Activated effector memory CD4-positive, alpha-beta T cell treated with anti-CD3 and anti-CD28 coated beads, Interleukin-2, amount 50 U/mL, for 16 hours (primary cell): ENCODE measurements around the gene PRR14.
"Not testable (repeated sequence)": the region's sequence is repeated elsewhere in the genome, so short reads cannot be mapped to it uniquely, and the experiment has no call there.

Experiments used
- DNase-seq: peaks from one replicate; pipeline ENCODE4 v3.0.0-alpha.2; 2020

PRR14 gene

DNA sequence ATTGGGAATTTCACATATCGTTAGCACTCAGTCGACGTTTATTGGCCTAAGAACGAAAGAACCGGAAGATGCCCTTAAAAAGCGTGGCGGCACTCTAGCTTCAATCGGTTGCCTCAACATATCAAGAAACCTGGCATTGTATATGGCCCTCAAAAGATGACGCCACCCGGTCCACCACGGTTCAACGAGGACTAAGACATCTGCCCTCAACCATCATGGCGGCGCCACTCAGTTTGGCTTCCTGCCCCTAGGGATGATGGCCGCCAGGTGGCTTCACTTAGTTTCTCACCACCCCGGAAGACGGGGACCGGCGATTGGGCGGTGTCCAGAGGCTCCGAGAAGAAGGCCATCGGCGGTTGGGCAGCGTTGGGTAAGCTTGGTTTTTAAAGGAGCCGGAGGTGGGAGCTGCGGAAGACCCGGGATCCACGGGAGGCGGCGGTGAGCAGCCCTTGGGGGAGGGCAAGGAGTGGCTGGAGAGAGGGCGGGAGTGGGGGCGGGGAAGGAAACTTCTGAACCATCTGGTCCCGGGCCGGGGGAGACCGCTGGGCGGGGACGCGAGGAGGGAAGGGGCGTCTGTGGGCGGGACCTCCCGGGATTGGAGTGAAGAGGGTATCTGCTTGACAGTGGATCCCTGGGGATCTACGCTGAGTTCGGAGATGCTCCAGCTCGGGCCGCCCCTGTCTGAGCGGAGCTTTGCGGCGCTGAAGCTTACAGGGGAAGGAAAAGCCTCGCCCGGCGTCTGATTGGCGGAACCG, at the start of gene PRR14:
PRR14 (plus strand) TSS at position 592 of the 755 bp plus-strand sequence. CDS start 686 bp downstream, outside the sequence.
- DNase-seq, result peak; percentile 100

DNA sequence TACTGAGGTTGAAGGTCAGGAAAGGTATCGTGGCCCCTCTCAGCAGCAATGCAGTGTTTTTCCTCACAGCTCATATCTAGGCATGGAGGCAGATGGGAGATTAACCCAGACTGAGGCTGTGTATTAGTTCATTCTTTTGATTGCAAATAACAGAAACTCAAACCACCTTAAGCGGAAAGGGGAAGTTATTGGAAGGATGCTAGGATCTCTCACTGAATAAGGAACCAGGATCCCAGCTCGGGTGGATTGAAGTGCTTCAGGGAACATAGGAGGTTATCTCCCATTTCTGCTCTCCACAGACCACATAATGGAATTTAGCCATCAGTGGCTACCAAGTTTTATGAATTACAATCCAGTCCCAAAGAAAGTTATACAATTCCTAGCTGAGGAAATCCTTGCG, 48.8 kb upstream of the PRR14 start:
- DNase-seq, result no peak

DNA sequence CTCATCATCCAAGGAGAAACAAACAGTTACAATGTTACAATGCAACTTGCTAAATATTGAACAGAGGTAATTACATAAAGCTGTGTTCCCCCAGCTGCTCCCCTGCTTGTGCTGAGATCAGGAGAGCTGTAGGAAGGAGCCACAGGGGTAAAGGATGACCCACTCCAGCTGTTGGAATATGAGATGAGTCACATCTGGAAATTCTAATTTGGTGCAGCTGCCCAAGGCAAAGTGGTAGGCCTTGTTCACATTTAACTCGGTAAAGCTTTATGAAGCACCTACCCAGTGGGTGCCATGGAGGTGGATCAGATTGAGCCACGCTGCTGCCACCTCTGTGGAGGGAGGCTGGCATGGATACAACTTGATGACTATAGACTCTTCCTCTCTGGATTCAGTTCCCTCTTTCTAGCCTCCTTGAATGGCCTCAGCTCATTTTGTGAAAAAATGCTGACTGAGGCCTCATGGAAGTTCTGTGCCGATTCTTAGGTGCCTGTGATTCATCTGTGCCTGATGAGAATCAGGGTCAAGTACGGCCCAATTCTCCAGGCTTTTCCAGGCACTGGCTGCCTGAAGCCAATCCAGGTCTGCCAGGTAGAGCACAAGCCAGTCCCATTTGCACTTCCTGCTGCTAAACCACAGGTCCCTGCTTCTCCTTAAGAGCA, 48.0 kb upstream of the PRR14 start:
- no peak for DNase-seq

GRCh38 chr16:30603945-30604315, 46.8 kb upstream of the PRR14 start:
- DNase-seq, result no peak

DNA sequence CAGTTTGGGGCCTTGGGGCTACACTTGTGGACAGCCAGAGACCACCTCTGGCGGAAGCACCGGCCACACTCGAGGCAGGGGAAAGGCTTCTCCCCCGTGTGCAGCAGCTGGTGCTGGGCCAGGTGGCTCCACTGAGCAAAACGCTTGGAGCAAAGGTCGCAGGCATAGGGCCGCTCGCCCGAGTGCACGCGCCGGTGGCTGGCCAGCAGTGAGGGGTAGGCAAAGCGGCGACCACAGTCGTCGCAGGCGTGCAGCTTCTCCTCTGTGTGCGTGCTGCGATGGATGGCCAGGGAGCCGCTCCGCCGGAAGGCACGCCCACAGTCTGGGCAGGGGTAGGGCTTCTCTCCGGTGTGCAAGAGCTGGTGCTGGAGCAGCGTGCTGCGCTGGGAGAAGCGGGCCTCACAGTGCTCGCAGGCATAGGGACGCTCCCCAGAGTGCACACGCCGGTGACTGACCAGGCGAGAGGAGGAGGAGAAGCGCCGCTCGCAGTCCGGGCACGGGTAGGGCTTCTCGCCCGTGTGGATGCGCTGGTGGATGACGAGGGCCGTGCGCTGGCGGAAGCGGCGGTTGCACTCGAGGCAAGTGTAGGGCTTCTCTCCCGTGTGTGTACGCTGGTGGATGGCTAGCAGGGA, 46.3 kb upstream of the PRR14 start:
- DNase-seq, result no peak

DNA sequence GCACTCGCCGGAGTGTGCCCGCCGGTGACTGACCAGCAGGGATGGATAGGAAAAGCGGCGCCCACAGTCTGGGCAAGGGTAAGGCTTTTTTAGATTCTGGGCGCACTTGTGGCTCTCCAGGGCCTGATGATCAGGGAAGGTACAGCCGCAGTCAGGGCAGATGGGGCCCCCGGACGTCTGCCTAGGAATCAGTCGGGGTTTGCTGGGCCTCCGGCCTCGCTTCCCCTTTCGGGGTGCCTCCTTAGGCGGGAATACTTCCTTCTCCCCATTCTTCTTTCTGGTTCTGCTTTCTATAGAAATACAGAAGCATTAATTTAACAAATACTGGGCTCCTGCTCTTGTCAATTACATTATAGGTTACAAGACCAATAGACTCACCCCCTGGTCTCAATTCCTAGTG, 45.6 kb upstream of the PRR14 start:
- DNase-seq, result no peak

GRCh38 chr16:30606004-30606403, 44.8 kb upstream of the PRR14 start:
- no peak for DNase-seq

- DNase-seq, result peak; percentile 81
Measured at GRCh38 chr16:30609002-30609925, 41.5 kb upstream of the PRR14 start.

DNA sequence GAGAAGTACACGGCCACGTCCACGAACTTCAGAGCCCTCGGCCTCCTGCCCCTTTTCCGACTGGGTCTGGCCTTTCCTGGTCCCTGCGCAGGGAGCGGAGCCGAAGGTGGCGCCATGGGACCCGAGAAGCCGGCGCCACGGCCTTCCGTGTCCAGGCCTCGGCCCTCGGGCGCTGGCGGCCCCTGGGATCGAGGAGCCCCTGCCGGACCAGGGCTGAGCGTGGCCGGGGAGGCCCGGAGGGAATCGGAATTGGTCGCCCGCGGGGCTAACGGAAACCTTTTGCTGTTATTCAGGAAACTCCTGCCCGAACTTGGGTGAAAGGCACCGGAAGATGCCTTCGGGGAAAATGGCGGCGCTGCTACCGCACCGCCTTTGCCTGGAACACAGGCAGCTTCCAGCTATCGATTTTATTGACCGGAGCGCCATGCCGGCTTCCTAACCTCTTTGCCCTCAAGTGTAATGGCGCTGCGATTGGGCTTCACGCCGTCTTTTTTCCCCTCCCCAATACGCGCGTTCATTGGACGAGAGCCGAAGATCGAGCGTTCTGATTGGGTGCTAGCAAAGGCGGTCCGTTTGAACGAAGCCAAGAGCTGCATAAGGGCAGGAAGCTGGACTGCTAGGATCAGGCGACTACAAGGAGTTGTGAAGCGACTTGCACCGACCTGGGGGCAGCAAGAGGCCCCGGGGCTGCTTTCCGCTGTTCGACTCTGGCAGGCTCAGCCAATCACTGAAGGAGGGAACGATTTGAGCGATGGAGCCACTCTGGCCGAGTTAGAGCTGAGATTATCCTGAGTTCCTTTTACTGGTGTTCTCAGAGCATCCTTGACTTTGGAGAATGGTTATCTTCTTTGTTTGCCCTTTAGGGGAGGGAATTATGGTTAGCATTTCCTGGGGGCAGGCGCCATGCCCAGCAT, 40.6 kb upstream of the PRR14 start, which contains the start of gene ZNF689:
ZNF689 (minus strand) TSS at position 464 of the 914 bp plus-strand sequence; CDS start at position 116, 348 bp downstream.
- DNase-seq, result peak; percentile 98

DNA sequence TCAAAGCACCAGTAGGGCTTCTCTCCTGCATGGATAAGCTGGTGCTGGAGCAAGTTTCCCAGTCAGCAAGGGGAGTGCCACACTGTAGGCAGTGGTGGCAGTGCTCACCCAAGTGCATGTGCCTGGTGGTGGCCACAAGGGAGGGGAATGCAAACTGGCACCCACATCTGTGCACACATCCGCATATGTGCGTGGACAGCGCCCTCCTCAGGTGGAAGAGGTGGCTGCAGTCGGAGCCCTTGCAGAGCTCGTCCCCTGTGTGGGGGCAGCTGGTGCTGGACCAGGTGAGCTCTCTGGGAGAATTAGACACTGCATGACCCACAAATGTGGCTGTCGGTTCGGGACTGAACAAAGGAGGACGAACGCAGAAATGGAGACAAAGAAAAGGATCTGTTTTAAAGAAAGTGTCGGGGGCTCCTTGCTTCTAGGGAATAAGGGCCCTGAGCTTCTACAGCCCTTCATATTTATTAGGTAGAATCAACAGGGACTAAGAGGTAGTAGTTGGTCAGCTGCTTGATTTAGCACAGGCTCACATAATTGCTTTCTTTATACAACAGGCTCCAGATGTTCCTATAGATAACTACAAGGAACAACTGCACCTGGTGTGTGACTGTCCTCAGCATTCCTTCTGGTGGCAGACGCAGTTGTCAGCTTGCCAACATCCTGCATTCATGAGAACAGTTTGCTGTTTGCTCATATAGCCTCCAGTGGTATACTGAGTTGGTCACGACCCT, 35.2 kb upstream of the PRR14 start:
- DNase-seq, result peak; percentile 89

- no peak for DNase-seq
Measured at GRCh38 chr16:30619202-30619601, 31.6 kb upstream of the PRR14 start.

- no peak for DNase-seq
Measured at GRCh38 chr16:30619638-30620037, 31.1 kb upstream of the PRR14 start.

GRCh38 chr16:30620169-30620568, 30.6 kb upstream of the PRR14 start:
- DNase-seq, result no peak

- DNase-seq, result no peak
Measured at GRCh38 chr16:30621765-30622164, 29.0 kb upstream of the PRR14 start.

GRCh38 chr16:30622455-30623032, 28.2 kb upstream of the PRR14 start:
- DNase-seq, result no peak

DNA sequence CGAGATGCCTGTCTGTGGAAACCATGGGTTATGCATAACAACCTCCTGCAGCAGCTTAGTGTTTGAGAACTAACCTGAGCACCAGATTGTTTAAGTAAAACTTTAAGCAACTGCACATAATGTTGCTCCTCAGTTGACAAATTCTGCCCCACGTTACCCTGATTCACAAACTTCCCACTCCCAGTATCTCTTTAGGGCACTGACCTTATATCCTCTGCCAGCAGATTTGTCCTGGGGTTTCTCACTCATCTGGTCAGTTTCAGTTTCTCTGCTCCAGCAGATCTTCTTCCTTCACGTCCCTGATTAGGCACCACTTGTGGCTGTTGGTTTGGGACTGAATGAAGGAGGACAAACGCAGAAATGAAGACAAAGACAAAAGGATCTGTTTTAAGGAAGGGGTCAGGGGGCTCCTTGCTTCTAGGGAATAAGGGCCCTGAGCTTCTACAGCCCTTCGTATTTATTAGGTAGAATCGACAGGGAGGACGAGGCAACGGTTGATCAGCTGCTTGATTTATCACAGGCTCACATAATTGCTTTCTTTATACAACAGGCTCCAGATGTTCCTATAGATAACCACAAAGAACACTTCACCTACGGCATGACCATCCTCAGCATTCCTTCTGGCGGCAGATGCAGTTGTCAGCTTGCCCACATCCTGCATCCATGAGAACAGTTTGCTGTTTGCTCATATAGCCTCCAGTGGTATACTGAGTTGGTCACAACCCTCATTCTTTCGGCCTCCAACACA, 27.1 kb upstream of the PRR14 start:
- DNase-seq, result no peak

GRCh38 chr16:30626236-30626635, 24.5 kb upstream of the PRR14 start:
- no peak for DNase-seq

DNA sequence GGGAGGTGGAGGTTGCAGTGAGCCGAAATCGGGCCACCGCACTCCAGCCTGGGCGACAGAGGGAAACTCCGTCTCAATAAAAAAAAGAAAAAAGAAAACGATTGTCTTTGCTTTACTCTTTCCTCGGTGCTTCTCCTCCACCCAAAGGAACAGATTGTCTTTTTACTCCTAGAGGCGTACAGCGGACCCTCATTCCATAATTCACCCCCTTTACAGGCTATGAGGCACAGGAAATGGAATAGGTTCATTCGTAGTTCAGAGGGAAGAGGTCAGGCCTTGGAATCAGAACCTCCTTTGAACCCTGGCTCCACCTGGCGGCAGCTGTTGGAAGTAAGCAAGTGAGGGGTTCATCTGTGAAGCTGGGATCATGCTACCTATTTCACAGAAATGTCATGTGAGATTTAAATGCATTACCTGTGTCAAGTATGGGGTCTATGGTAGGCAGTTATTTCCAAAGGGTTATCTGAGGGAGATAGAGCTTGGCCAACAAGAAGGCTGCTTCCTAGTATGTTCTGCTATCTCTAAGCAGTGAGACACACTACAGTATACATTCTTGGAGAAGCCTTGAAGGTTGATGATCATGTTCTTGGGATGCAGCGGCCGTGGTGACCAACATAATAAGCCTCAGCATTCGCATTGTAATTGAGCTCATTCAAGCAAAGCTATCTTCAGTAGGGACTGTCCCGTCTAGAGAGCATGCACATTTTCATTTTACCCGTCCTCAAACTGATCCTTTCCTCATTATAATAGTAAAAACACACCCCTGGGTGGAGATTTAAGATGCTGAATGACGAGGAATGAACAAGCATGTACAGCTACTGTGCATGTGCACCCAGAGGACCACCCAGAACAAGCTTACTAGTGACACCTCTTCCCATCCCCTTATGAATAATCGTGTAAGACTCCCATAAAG, 21.9 kb upstream of the PRR14 start:
- DNase-seq, result peak; percentile 96

- not testable (repeated sequence) for DNase-seq
Measured at GRCh38 chr16:30632454-30632853, 18.3 kb upstream of the PRR14 start.
